ENCODE results near the gene CHGA.

Gene CHGA

GRCh38 chr14:92922155-92922735, 705 bp upstream of the CHGA start:
- Histone ChIP-seq H4K20me1 (ENCODE audit: insufficient read depth, low read length) (peaks cover 4% of the 10 kb centered on the region), H3K9ac (ENCODE audit: low read depth, low read length) (no peak overlapping the region), H3K9me3 (ENCODE audit: insufficient read depth, low read length, severe bottlenecking) (no peaks in the 10 kb centered on the region), H3K4me1 (ENCODE audit: insufficient read depth, low read length) (no peaks in the 10 kb centered on the region), H3K36me3 (ENCODE audit: insufficient read depth, low read length) (no peaks in the 10 kb centered on the region), H3K79me2 (ENCODE audit: insufficient read depth, low read length) (no peaks in the 10 kb centered on the region), H3K4me3 (ENCODE audit: low read depth in 1 of 2, low read length in 2 of 2) (no peak overlapping the region), H3K27me3 (ENCODE audit: insufficient read depth, low read length, poor library complexity) (no peaks in the 10 kb centered on the region), H3K27ac (ENCODE audit: low read length) (no peak overlapping the region), H2AFZ (ENCODE audit: low read depth, low read length) (no peak overlapping the region), H3K4me2 (ENCODE audit: insufficient read depth, low read length) (no peak overlapping the region)
- ATAC-seq (ENCODE audit: insufficient read depth, low read depth) (no peak), DNase-seq (no peak)
- no peak for TF ChIP-seq CTCF (IDR thresholded peaks at IDR 0.05; ENCODE audit: borderline replicate concordance, extremely low read depth, low read length, poor library complexity, severe bottlenecking)
- no peak for TF ChIP-seq EZH2 (IDR thresholded peaks at IDR 0.05; ENCODE audit: borderline replicate concordance, low read depth, low read length, severe bottlenecking)

- H3K79me2 ChIP-seq (ENCODE audit: insufficient read depth, low read length), result no peaks in the 10 kb centered on the region
- H3K9ac ChIP-seq (ENCODE audit: low read depth, low read length), result no peak overlapping the region
- H2AFZ ChIP-seq (ENCODE audit: low read depth, low read length), result no peak overlapping the region
- peaks cover 4% of the 10 kb centered on the region for H4K20me1 ChIP-seq (ENCODE audit: insufficient read depth, low read length)
- H3K27me3 ChIP-seq (ENCODE audit: insufficient read depth, low read length, poor library complexity), result no peaks in the 10 kb centered on the region
- H3K4me2 ChIP-seq (ENCODE audit: insufficient read depth, low read length), result no peak overlapping the region
- H3K9me3 ChIP-seq (ENCODE audit: insufficient read depth, low read length, severe bottlenecking), result no peaks in the 10 kb centered on the region
- no peaks in the 10 kb centered on the region for H3K36me3 ChIP-seq (ENCODE audit: insufficient read depth, low read length)
- no peaks in the 10 kb centered on the region for H3K4me1 ChIP-seq (ENCODE audit: insufficient read depth, low read length)
- no peak overlapping the region for H3K27ac ChIP-seq (ENCODE audit: low read length)
- H3K4me3 ChIP-seq (ENCODE audit: low read depth in 1 of 2, low read length in 2 of 2), result no peak overlapping the region
- ATAC-seq (ENCODE audit: insufficient read depth, low read depth), result no peak
- no peak for TF ChIP-seq CTCF (IDR thresholded peaks at IDR 0.05; ENCODE audit: borderline replicate concordance, extremely low read depth, low read length, poor library complexity, severe bottlenecking)
- no peak for TF ChIP-seq EZH2 (IDR thresholded peaks at IDR 0.05; ENCODE audit: borderline replicate concordance, low read depth, low read length, severe bottlenecking)
- DNase-seq, result no peak
These were observed 774 bp downstream of the CHGA start for GRCh38 chr14:92923744-92924103.

DNA sequence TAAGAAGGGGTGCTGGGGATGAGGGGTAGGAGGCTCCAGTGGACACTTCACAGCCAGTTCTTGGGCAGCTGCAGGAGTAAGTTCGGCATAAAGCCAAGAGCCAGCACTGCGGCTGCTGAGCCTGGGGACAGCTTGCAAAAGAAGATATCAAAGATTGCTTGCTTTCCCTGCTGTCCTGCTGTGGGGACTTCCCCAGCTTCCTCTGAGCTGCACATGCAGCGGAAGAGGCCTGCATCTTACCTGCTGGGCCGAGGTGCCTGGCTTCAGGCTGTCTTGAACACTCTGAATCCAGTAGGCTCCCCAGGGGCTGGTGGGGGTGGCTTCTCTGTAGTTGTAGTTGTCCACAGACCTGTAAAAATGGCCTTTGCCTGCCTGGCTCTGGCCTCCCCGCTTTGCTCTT, 1.3 kb downstream of the CHGA start:
- H3K4me3 ChIP-seq (ENCODE audit: low read depth in 1 of 2, low read length in 2 of 2), result no peak overlapping the region
- H3K36me3 ChIP-seq (ENCODE audit: insufficient read depth, low read length), result no peaks in the 10 kb centered on the region
- no peak for TF ChIP-seq CTCF (IDR thresholded peaks at IDR 0.05; ENCODE audit: borderline replicate concordance, extremely low read depth, low read length, poor library complexity, severe bottlenecking)
- TF ChIP-seq EZH2 (IDR thresholded peaks at IDR 0.05; ENCODE audit: borderline replicate concordance, low read depth, low read length, severe bottlenecking), result no peak
- no peaks in the 10 kb centered on the region; the same call in none of the 2 replicates for H4K20me1 ChIP-seq (ENCODE audit: insufficient read depth, low read length)
- H2AFZ ChIP-seq (ENCODE audit: low read depth, low read length), result no peak overlapping the region
- H3K79me2 ChIP-seq (ENCODE audit: insufficient read depth, low read length), result no peaks in the 10 kb centered on the region
- DNase-seq (no peak), ATAC-seq (ENCODE audit: insufficient read depth, low read depth) (no peak)
- H3K27ac ChIP-seq (ENCODE audit: low read length), result no peak overlapping the region
- H3K9ac ChIP-seq (ENCODE audit: low read depth, low read length), result no peak overlapping the region
- no peaks in the 10 kb centered on the region for H3K27me3 ChIP-seq (ENCODE audit: insufficient read depth, low read length, poor library complexity)
- H3K4me1 ChIP-seq (ENCODE audit: insufficient read depth, low read length), result no peaks in the 10 kb centered on the region
- no peaks in the 10 kb centered on the region for H3K9me3 ChIP-seq (ENCODE audit: insufficient read depth, low read length, severe bottlenecking)
- no peak overlapping the region for H3K4me2 ChIP-seq (ENCODE audit: insufficient read depth, low read length)

- H3K4me1 ChIP-seq (ENCODE audit: insufficient read depth, low read length), result no peaks in the 10 kb centered on the region
- H3K4me2 ChIP-seq (ENCODE audit: insufficient read depth, low read length), result no peak overlapping the region
- no peak for ATAC-seq (ENCODE audit: insufficient read depth, low read depth)
- no peak overlapping the region for H2AFZ ChIP-seq (ENCODE audit: low read depth, low read length)
- TF ChIP-seq CTCF (IDR thresholded peaks at IDR 0.05; ENCODE audit: borderline replicate concordance, extremely low read depth, low read length, poor library complexity, severe bottlenecking) (no peak), EZH2 (IDR thresholded peaks at IDR 0.05; ENCODE audit: borderline replicate concordance, low read depth, low read length, severe bottlenecking) (no peak)
- no peaks in the 10 kb centered on the region for H3K79me2 ChIP-seq (ENCODE audit: insufficient read depth, low read length)
- H3K36me3 ChIP-seq (ENCODE audit: insufficient read depth, low read length), result no peaks in the 10 kb centered on the region
- H3K9ac ChIP-seq (ENCODE audit: low read depth, low read length), result no peak overlapping the region
- H3K27ac ChIP-seq (ENCODE audit: low read length), result no peak overlapping the region
- no peaks in the 10 kb centered on the region for H3K27me3 ChIP-seq (ENCODE audit: insufficient read depth, low read length, poor library complexity)
- no peaks in the 10 kb centered on the region for H3K9me3 ChIP-seq (ENCODE audit: insufficient read depth, low read length, severe bottlenecking)
- no peak for DNase-seq
- no peak overlapping the region for H3K4me3 ChIP-seq (ENCODE audit: low read depth in 1 of 2, low read length in 2 of 2)
- no peaks in the 10 kb centered on the region; the same call in 1 of the 2 replicates for H4K20me1 ChIP-seq (ENCODE audit: insufficient read depth, low read length)
These were observed 2.5 kb downstream of the CHGA start for GRCh38 chr14:92925446-92925845.

Data from DND-41 (cell line).